Activated B cell treated with CpG ODN at 0.5 μM for 24 hours (primary cell): Measurements from ENCODE around the gene ZGPAT. TPM values are rescaled to one million over a fixed set of nuclear protein-coding genes. Genes with fewer than 3 reads are reported as not detected.

Experiments
- ATAC-seq: fragments of 200-7000 bp; cut with Tn5 transposase; one replicate; pipeline ENCODE4 v1.10.0; 2021; ENCODE audit warnings: low read depth, mild to moderate bottlenecking, moderate library complexity
- CTCF ChIA-PET: fragments of 350-600 bp; sonication (Branson Sonifier 250); formaldehyde crosslinking; loops from one replicate; lab custom pipeline; 2021; ENCODE audit warnings: antibody characterized with exemption; lab: Charles Lee
- POLR2A ChIA-PET: fragments of 350-600 bp; sonication (Branson Sonifier 250); formaldehyde crosslinking; loops from one replicate; lab custom pipeline; 2021; ENCODE audit warnings: antibody characterized with exemption; lab: Charles Lee
- DNase-seq: peaks from one replicate; pipeline ENCODE4 v3.0.0; 2022
- H3K27ac Mint-ChIP-seq: one replicate; pipeline ENCODE4 v1.8.0; 2020; ENCODE audit warnings: mixed read lengths
- H3K27me3 Mint-ChIP-seq: one replicate; pipeline ENCODE4 v1.8.0; 2021; ENCODE audit warnings: mixed read lengths
- H3K36me3 Mint-ChIP-seq: one replicate; pipeline ENCODE4 v1.8.0; 2021; ENCODE audit warnings: low read depth, mixed read lengths
- H3K4me1 Mint-ChIP-seq: one replicate; pipeline ENCODE4 v1.8.0; 2021; ENCODE audit warnings: mixed read lengths
- H3K4me3 Mint-ChIP-seq: one replicate; pipeline ENCODE4 v1.8.0; 2020; ENCODE audit warnings: mild to moderate bottlenecking, mixed read lengths
- H3K9me3 Mint-ChIP-seq: one replicate; pipeline ENCODE4 v1.8.0; 2020; ENCODE audit warnings: mixed read lengths
- CTCF ChIP-seq: fragments of 200-600 bp; IDR thresholded peaks from one replicate; pipeline ENCODE4 v1.8.0; 2022; ENCODE audit warnings: antibody characterized with exemption, mild to moderate bottlenecking
- intact Hi-C: fragments of 100-400 bp; cut with micrococcal nuclease; formaldehyde crosslinking; loops from one replicate; pipeline ENCODE4 v1.15.1; 2024
- total RNA-seq: library from RNA; stranded (reverse); gene quantifications from 2 replicates; pipeline ENCODE4 v1.2.3, GENCODE V29; 2022

ZGPAT gene
- total RNA-seq, 1 donor from 2014 or later, result 44.0 TPM

GRCh38 chr20:63734946-63735858 lies 27.4 kb downstream of the ZGPAT start:
- intact Hi-C loops, result loop anchor here (5.0 to 10.0 kb wide), 5 partner anchors 38 to 198 kb away; partner anchors contain the start of genes FNDC11, GMEB2, PTK6 and RTEL1
- Mint-ChIP-seq H3K36me3 (peaks cover 23% of the 10 kb centered on the region), H3K4me3 (no peak overlapping the region), H3K4me1 (peaks cover 28% of the 10 kb centered on the region), H3K27me3 (no peaks in the 10 kb centered on the region), H3K27ac (no peak overlapping the region), H3K9me3 (no peaks in the 10 kb centered on the region)
- DNase-seq, result no peak
- ChIA-PET POLR2A (interaction anchor here (0.9 to 3.0 kb wide), 4 partner anchors 27 to 161 kb away, joined by 3 to 36 read pairs (median 7); partner anchors contain the start of genes ARFRP1, HELZ2 and ZGPAT), CTCF (no interaction called here)
- ATAC-seq, result no peak
- TF ChIP-seq CTCF, result no peak

- Mint-ChIP-seq H3K36me3 (peaks cover 23% of the 10 kb centered on the region), H3K9me3 (no peaks in the 10 kb centered on the region), H3K27ac (peak within 1 kb of the TSS; percentile 77), H3K4me3 (peak within 1 kb of the TSS; percentile 73), H3K27me3 (no peaks in the 10 kb centered on the region), H3K4me1 (peaks cover 28% of the 10 kb centered on the region)
- ChIA-PET POLR2A (interaction anchor here (0.7 to 3.0 kb wide), 9 partner anchors 28 to 343 kb away, joined by 3 to 36 read pairs (median 3); partner anchors contain the start of genes ARFRP1, HELZ2, PPDPF and RGS19), CTCF (interaction anchor here (0.9 to 1.6 kb wide), 3 partner anchors 29 to 199 kb away, joined by 3 to 8 read pairs (median 3); partner anchors contain the start of genes ARFRP1, PTK6 and ZGPAT)
- TF ChIP-seq CTCF, result no peak
- intact Hi-C loops, result loop anchor here (5.0 to 10.0 kb wide), 5 partner anchors 39 to 199 kb away; partner anchors contain the start of genes FNDC11, GMEB2, PTK6 and RTEL1
- ATAC-seq (peak; percentile 52), DNase-seq (peak; percentile 52)
Observed at GRCh38 chr20:63735859-63736718, 28.2 kb downstream of the ZGPAT start, which contains the start of gene LIME1. LIME1 (plus strand) TSS chr20:63736664; CDS start chr20:63737550, 886 bp downstream.

GRCh38 chr20:63736893-63737694 lies 29.3 kb downstream of the ZGPAT start:
- no peaks in the 10 kb centered on the region for H3K9me3 Mint-ChIP-seq
- no peaks in the 10 kb centered on the region for H3K27me3 Mint-ChIP-seq
- DNase-seq (peak; percentile 58), ATAC-seq (peak; percentile 14)
- no peak for TF ChIP-seq CTCF
- POLR2A ChIA-PET, result interaction anchor here (0.8 to 3.0 kb wide), 8 partner anchors 29 to 342 kb away, joined by 3 to 36 read pairs (median 5); partner anchors contain the start of genes ARFRP1, GMEB2, PPDPF and RGS19
- peaks cover 23% of the 10 kb centered on the region for H3K36me3 Mint-ChIP-seq
- H3K4me3 Mint-ChIP-seq, result peak overlapping the region; percentile 73
- CTCF ChIA-PET, result interaction anchor here (1.0 to 1.6 kb wide), 3 partner anchors 30 to 95 kb away, joined by 3 to 8 read pairs (median 3); partner anchors contain the start of genes ARFRP1 and ZGPAT
- intact Hi-C loops, result loop anchor here (1.0 to 10.0 kb wide), 6 partner anchors 40 to 200 kb away; partner anchors contain the start of genes FNDC11, GMEB2, PTK6 and RTEL1
- peak overlapping the region; percentile 77 for H3K27ac Mint-ChIP-seq
- H3K4me1 Mint-ChIP-seq, result peaks cover 30% of the 10 kb centered on the region

- ChIA-PET CTCF (interaction anchor here (1.2 to 1.6 kb wide), 2 partner anchors 30 to 96 kb away, joined by 3 to 8 read pairs; partner anchors contain the start of genes ARFRP1 and ZGPAT), POLR2A (interaction anchor here (0.8 to 3.0 kb wide), 6 partner anchors 30 to 215 kb away, joined by 3 to 36 read pairs (median 6); partner anchors contain the start of genes ARFRP1, GMEB2, RTEL1 and TPD52L2)
- TF ChIP-seq CTCF, result no peak
- H3K4me3 Mint-ChIP-seq, result no peak overlapping the region
- no peaks in the 10 kb centered on the region for H3K27me3 Mint-ChIP-seq
- H3K36me3 Mint-ChIP-seq, result peaks cover 23% of the 10 kb centered on the region
- no peaks in the 10 kb centered on the region for H3K9me3 Mint-ChIP-seq
- H3K27ac Mint-ChIP-seq, result no peak overlapping the region
- DNase-seq (no peak), ATAC-seq (peak; percentile 1)
- H3K4me1 Mint-ChIP-seq, result peaks cover 30% of the 10 kb centered on the region
- intact Hi-C loops, result loop anchor here (1.0 to 10.0 kb wide), 6 partner anchors 40 to 200 kb away; partner anchors contain the start of genes FNDC11, GMEB2, PTK6 and RTEL1
Observed at GRCh38 chr20:63737695-63737944, 29.8 kb downstream of the ZGPAT start.
